A204.1 (cell line): ENCODE data around the gene TPP1.

Source experiments
- FAIRE-seq: peaks from 2 replicates; lab custom pipeline; 2012; peaks lifted over from hg19 to GRCh38; lab: Jason Lieb, UNC

The TPP1 gene

GRCh38 chr11:6563121-6563619 is 56.1 kb downstream of the TPP1 start:
- no peak for FAIRE-seq
